GM12801 (cell line): ENCODE results near the gene EEF1AKMT3.

Experiments used
- TF ChIP-seq, protein P1 (sequence below): IDR thresholded peaks from one replicate; pipeline ENCODE4 v1.5.1; 2011; ENCODE audit warnings: control low read depth; ENCODE audit not compliant: insufficient read length; ENCODE audit errors: extremely low read depth

Gene EEF1AKMT3

DNA sequence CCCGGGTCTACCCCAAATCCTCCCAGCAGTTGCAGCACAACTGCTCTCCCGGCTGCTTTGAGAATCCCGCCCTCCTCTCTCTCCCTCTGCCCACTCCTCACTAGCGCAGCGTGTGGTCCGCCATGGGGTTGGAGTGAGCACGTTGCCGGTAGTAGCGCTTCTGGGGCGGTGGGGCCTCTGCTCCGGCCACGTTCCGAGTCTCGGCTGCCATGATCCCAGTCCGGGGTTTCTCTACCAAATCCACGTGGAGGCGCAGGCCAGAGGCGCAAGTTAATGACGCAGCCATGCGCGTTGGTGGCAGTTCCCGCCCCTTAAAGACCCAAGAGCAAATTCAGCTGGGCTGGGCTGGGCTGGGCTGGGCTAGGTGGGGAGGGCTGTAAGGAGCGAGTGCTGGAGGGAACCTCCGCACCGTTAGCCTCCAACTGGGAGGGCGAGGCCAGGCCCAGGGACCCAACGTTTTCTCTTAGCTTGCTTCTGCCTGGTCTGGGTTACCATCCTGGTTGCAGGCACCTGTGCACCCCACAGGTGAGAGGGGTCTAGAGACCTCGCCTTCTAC, 463 bp upstream of the EEF1AKMT3 start, which contains the start of gene METTL1:
Gene METTL1, minus strand, starts transcription at position 233 of the 556 bp plus-strand sequence. Its CDS starts 22 bp downstream, at position 211.
- TF ChIP-seq, protein P1, sequence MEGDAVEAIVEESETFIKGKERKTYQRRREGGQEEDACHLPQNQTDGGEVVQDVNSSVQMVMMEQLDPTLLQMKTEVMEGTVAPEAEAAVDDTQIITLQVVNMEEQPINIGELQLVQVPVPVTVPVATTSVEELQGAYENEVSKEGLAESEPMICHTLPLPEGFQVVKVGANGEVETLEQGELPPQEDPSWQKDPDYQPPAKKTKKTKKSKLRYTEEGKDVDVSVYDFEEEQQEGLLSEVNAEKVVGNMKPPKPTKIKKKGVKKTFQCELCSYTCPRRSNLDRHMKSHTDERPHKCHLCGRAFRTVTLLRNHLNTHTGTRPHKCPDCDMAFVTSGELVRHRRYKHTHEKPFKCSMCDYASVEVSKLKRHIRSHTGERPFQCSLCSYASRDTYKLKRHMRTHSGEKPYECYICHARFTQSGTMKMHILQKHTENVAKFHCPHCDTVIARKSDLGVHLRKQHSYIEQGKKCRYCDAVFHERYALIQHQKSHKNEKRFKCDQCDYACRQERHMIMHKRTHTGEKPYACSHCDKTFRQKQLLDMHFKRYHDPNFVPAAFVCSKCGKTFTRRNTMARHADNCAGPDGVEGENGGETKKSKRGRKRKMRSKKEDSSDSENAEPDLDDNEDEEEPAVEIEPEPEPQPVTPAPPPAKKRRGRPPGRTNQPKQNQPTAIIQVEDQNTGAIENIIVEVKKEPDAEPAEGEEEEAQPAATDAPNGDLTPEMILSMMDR, result no peak

DNA sequence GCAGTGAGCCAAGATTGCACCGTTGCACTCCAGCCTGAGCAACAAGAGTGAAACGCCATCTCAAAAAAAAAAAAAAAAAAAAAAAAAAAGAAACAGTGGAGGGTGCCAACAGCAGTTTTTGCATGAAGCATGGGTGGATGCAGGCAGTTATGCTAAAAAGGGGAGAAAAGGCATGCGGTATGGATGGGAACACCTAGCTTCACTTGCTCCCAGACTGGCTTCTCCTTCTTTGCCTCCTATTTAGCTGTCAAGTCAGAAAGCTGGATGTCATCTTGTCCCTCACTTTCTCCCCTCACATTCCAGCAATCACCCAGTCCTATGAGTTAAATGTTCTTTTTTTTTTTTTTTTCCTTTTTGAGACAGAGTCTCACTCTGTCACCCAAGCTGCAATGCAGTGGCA, 2.6 kb downstream of the EEF1AKMT3 start:
- TF ChIP-seq, protein P1, result no peak

DNA sequence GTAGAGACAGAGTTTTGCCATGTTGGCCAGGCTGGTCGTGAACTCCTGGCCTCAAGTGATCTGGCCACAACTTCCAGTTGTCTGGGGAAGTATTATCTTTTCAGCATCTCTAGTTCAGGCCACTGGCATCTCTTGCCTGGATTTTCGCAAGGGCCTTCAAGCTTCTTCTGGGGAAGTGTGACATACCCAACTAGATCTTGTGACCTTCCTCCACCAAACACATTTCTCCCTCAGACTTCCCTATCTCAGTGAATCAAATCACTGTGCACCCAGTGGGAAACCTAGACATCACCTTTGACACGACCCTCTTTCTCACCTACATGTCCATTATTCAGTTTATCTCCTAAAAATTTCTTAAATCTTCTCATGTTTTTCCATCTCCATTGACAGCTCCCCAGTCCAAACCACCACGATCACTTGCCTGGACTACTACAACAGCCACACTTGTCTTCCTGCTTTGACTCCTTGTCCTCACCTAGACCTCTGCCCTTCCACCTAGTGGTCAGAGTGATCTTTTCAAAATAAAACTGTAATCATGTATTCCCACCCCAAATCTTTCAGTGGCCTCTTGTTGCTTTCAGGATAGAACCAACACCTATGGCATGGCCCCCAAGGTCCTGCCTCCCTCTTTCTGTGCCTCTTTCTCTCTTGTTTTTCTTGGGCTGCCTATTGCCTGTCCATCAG, 3.3 kb downstream of the EEF1AKMT3 start:
- TF ChIP-seq, protein P1, result no peak

DNA sequence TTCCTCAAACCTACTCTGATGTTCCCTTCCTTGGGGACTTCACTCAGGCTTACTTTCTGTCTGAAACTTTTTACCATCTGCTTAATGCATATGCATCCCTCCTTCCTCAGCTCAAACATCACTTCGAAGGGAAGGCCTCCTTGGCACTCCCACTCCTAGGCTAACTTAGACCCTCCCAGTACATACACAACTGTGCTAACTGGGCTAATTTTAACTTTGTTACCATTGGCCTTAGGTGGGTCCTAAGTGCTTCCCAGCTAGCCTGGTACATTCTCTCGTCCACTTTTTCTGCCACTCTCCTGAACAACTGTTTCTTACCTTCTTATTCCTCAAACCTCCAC, 3.8 kb downstream of the EEF1AKMT3 start:
- TF ChIP-seq, protein P1, result no peak

DNA sequence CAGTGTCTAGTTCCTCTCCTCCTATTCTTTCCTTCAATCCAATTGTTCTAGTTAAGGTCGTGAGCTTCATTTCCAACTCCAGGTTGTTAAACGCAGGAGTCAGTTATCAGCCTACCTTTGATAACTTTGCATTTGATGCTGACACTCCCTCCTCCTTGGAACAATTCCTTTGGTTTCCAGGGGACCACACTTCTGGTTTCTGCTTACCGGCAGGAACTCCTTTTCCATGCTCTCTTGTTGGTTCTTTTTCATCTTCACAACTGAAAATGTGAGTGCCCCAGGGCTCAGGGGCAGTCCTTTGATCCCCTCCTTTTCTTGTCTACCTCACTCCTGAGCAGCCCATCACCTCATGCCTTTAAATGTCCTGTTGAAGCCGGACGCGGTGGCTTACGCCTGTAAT, 5.0 kb downstream of the EEF1AKMT3 start:
- TF ChIP-seq, protein P1, result no peak

DNA sequence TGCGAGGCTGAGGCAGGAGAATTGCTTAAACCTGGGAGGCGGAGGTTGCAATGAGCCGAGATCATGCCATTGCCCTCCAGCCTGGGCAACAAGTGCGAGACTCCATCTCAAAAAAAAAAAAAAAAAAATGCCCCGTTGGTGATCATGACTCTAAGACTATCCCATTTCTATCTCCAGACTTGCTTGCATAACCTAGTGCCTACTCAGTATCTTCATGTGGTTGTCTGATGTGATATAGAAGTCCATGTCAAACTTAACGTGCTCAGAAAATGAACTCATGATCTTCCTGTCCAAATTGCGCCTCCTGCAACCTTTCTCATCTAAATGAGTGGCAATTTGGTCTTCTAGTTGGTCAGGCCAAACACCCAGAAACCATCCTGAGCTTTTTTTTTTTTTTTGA, 5.5 kb downstream of the EEF1AKMT3 start:
- TF ChIP-seq, protein P1, result no peak

DNA sequence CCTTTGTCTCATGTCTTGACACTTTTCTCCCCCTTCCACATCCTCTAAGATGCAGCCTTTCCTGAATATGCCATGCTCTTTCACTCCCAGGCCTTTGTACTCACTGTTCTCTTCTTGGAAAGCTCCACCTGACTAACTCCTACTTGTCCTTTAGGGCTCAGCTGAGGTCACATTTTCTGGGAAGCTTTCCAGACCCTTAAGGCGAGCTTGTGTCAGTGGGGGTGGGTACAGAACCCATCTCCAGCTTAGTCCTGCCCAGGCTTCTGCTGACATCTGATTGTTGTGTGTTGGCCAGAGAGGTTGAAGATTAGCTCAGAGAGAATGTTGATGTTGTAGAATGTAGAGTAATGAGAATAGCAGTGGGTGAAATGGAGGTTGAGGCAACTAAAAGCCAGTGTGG, 7.3 kb downstream of the EEF1AKMT3 start:
- TF ChIP-seq, protein P1, result no peak
